NK-92 (cell line): ENCODE data around the gene PYCARD.
"Not testable (repeated sequence)": the region's sequence is repeated elsewhere in the genome, so short reads cannot be mapped to it uniquely, and the experiment has no call there.

ENCODE experiments used
- DNase-seq: peaks from one replicate; lab custom pipeline; 2025; ENCODE audit not compliant: unreplicated experiment; lab: John Stamatoyannopoulos, UW

Gene PYCARD

GRCh38 chr16:31191697-31192428 lies 10.7 kb downstream of the PYCARD start:
- no peak for DNase-seq

- DNase-seq, result no peak
These were observed 11.6 kb downstream of the PYCARD start for GRCh38 chr16:31190818-31191444.

- DNase-seq, result no peak
These were observed 12.5 kb downstream of the PYCARD start for GRCh38 chr16:31190061-31190460.

GRCh38 chr16:31189412-31189778 lies 13.2 kb downstream of the PYCARD start:
- no peak for DNase-seq

GRCh38 chr16:31188450-31189411 lies 13.8 kb downstream of the PYCARD start:
- DNase-seq, result no peak

- no peak for DNase-seq
These were observed 14.8 kb downstream of the PYCARD start for GRCh38 chr16:31187808-31188189.

- no peak for DNase-seq
These were observed 15.4 kb downstream of the PYCARD start for GRCh38 chr16:31186930-31187807.

- no peak for DNase-seq
These were observed 16.4 kb downstream of the PYCARD start for GRCh38 chr16:31186176-31186575.

GRCh38 chr16:31185339-31185738 lies 17.2 kb downstream of the PYCARD start:
- no peak for DNase-seq

GRCh38 chr16:31184888-31185287 lies 17.7 kb downstream of the PYCARD start:
- DNase-seq, result no peak

GRCh38 chr16:31183432-31184428 lies 18.8 kb downstream of the PYCARD start:
- DNase-seq, result no peak

GRCh38 chr16:31182391-31182790 lies 20.2 kb downstream of the PYCARD start:
- DNase-seq, result no peak

- no peak for DNase-seq
These were observed 21.3 kb downstream of the PYCARD start for GRCh38 chr16:31181102-31181830.

- peak; percentile 28 for DNase-seq
These were observed 22.7 kb downstream of the PYCARD start, which contains the start of gene FUS for GRCh38 chr16:31179747-31180459. FUS (plus strand) TSS chr16:31180139; CDS start chr16:31180215, 76 bp downstream.

GRCh38 chr16:31179219-31179746 lies 23.3 kb downstream of the PYCARD start:
- DNase-seq, result no peak

- no peak for DNase-seq
These were observed 25.4 kb downstream of the PYCARD start for GRCh38 chr16:31177136-31177535.

- DNase-seq, result not testable (repeated sequence)
These were observed 32.5 kb downstream of the PYCARD start for GRCh38 chr16:31170048-31170447.

GRCh38 chr16:31168848-31169247 lies 33.7 kb downstream of the PYCARD start:
- no peak for DNase-seq
